T-helper 17 cell (primary cell): ENCODE data around the gene MSI2. TPM values are rescaled to one million over a fixed set of nuclear protein-coding genes. Genes with fewer than 3 reads are reported as not detected.

ENCODE experiments used
- ATAC-seq: fragments of 150-1000 bp; cut with Tn5 transposase; 2 replicates; pipeline ENCODE4 v1.10.0; 2021; ENCODE audit warnings: mild to moderate bottlenecking, moderate library complexity
- DNase-seq, 3 donors: peaks; one replicate each; pipeline versions ENCODE4 v3.0.0 to v3.0.0-alpha.2; 2020 to 2021
- H3K9me3 ChIP-seq: one replicate; pipeline ENCODE4 v1.7.0; 2013; ENCODE audit warnings: low read length, mild to moderate bottlenecking; ENCODE audit not compliant: control insufficient read depth, poor library complexity, severe bottlenecking
- H3K27ac Mint-ChIP-seq: one replicate; pipeline ENCODE4 v1.8.0; 2022; ENCODE audit warnings: mild to moderate bottlenecking, moderate library complexity, mixed read lengths
- H3K27me3 Mint-ChIP-seq: one replicate; pipeline ENCODE4 v1.8.0; 2022; ENCODE audit warnings: mixed read lengths
- H3K36me3 Mint-ChIP-seq: one replicate; pipeline ENCODE4 v1.8.0; 2022; ENCODE audit warnings: low read depth, mixed read lengths
- H3K4me1 Mint-ChIP-seq: one replicate; pipeline ENCODE4 v1.8.0; 2022; ENCODE audit warnings: mild to moderate bottlenecking, mixed read lengths
- H3K4me3 Mint-ChIP-seq: one replicate; pipeline ENCODE4 v1.8.0; 2022; ENCODE audit warnings: mild to moderate bottlenecking, moderate library complexity, mixed read lengths
- total RNA-seq, 4 donors: library from RNA in 2 of 4; stranded (reverse) in 2 of 4; gene quantifications; one replicate each; pipeline ENCODE4 v1.2.3 and lab custom pipeline; 2022 to 2026

Gene MSI2
- total RNA-seq, 2 donors from 2014 or later, result 148 to 151 TPM

GRCh38 chr17:57632294-57632693 is 376.0 kb downstream of the MSI2 start:
- H3K36me3 Mint-ChIP-seq, result peaks cover 18% of the 10 kb centered on the region
- ATAC-seq, result no peak
- peak overlapping the region; percentile 77 for H3K27ac Mint-ChIP-seq

GRCh38 chr17:57633236-57633635 is 376.9 kb downstream of the MSI2 start:
- ATAC-seq (no peak), DNase-seq (no peak)
- H3K27ac Mint-ChIP-seq, result no peak overlapping the region
- H3K4me3 Mint-ChIP-seq, result no peak overlapping the region
- peaks cover 14% of the 10 kb centered on the region for H3K36me3 Mint-ChIP-seq
- H3K4me1 Mint-ChIP-seq, result peaks cover 7% of the 10 kb centered on the region
- no peaks in the 10 kb centered on the region for H3K9me3 ChIP-seq
- H3K27me3 Mint-ChIP-seq, result no peaks in the 10 kb centered on the region

More at GRCh38 chr17:57632294-57632693, 376.0 kb downstream of the MSI2 start:
- H3K27me3 Mint-ChIP-seq, result no peaks in the 10 kb centered on the region
- no peak overlapping the region for H3K4me3 Mint-ChIP-seq
- H3K9me3 ChIP-seq, result no peaks in the 10 kb centered on the region
- DNase-seq, result no peak
- H3K4me1 Mint-ChIP-seq, result peaks cover 7% of the 10 kb centered on the region

- H3K9me3 ChIP-seq, result no peaks in the 10 kb centered on the region
- DNase-seq (no peak), ATAC-seq (no peak)
- Mint-ChIP-seq H3K4me1 (peaks cover 7% of the 10 kb centered on the region), H3K27me3 (no peaks in the 10 kb centered on the region), H3K36me3 (peaks cover 12% of the 10 kb centered on the region), H3K4me3 (no peak overlapping the region), H3K27ac (peak overlapping the region; percentile 67)
Measured at GRCh38 chr17:57634713-57635465, 378.6 kb downstream of the MSI2 start.

GRCh38 chr17:57636274-57636673 is 380.0 kb downstream of the MSI2 start:
- H3K9me3 ChIP-seq, result no peaks in the 10 kb centered on the region
- no peak overlapping the region for H3K4me3 Mint-ChIP-seq
- H3K4me1 Mint-ChIP-seq, result peaks cover 13% of the 10 kb centered on the region
- peak overlapping the region; percentile 59 for H3K27ac Mint-ChIP-seq
- ATAC-seq, result no peak
- no peaks in the 10 kb centered on the region for H3K27me3 Mint-ChIP-seq
- H3K36me3 Mint-ChIP-seq, result peaks cover 14% of the 10 kb centered on the region
- DNase-seq, result no peak

- Mint-ChIP-seq H3K4me3 (peak overlapping the region; percentile 59), H3K36me3 (peaks cover 9% of the 10 kb centered on the region), H3K27me3 (no peaks in the 10 kb centered on the region), H3K27ac (peak overlapping the region; percentile 82), H3K4me1 (peaks cover 13% of the 10 kb centered on the region)
- no peaks in the 10 kb centered on the region for H3K9me3 ChIP-seq
- ATAC-seq, result peak; percentile 28
- DNase-seq, result no peak
Measured at GRCh38 chr17:57636985-57637665, 380.8 kb downstream of the MSI2 start.

- no peak for DNase-seq
- no peaks in the 10 kb centered on the region for H3K9me3 ChIP-seq
- Mint-ChIP-seq H3K36me3 (peaks cover 9% of the 10 kb centered on the region), H3K27ac (peak overlapping the region; percentile 82), H3K4me3 (no peak overlapping the region), H3K4me1 (peaks cover 13% of the 10 kb centered on the region), H3K27me3 (no peaks in the 10 kb centered on the region)
- no peak for ATAC-seq
Measured at GRCh38 chr17:57637666-57638010, 381.3 kb downstream of the MSI2 start.

GRCh38 chr17:57638284-57638683 is 382.0 kb downstream of the MSI2 start:
- no peak for DNase-seq
- H3K36me3 Mint-ChIP-seq, result peaks cover 9% of the 10 kb centered on the region
- ATAC-seq, result no peak
- H3K27me3 Mint-ChIP-seq, result no peaks in the 10 kb centered on the region
- H3K4me3 Mint-ChIP-seq, result no peak overlapping the region
- no peak overlapping the region for H3K27ac Mint-ChIP-seq
- peaks cover 13% of the 10 kb centered on the region for H3K4me1 Mint-ChIP-seq
- H3K9me3 ChIP-seq, result no peaks in the 10 kb centered on the region

- Mint-ChIP-seq H3K27ac (no peak overlapping the region), H3K4me1 (peaks cover 15% of the 10 kb centered on the region), H3K27me3 (no peaks in the 10 kb centered on the region), H3K36me3 (peaks cover 6% of the 10 kb centered on the region), H3K4me3 (no peak overlapping the region)
- H3K9me3 ChIP-seq, result no peaks in the 10 kb centered on the region
- DNase-seq, result no peak
- ATAC-seq, result no peak
Measured at GRCh38 chr17:57639381-57639780, 383.1 kb downstream of the MSI2 start.

- no peak overlapping the region for H3K4me3 Mint-ChIP-seq
- DNase-seq, result no peak
- H3K27me3 Mint-ChIP-seq, result no peaks in the 10 kb centered on the region
- peaks cover 5% of the 10 kb centered on the region for H3K36me3 Mint-ChIP-seq
- ATAC-seq, result no peak
- H3K4me1 Mint-ChIP-seq, result peaks cover 15% of the 10 kb centered on the region
- no peak overlapping the region for H3K27ac Mint-ChIP-seq
- no peaks in the 10 kb centered on the region for H3K9me3 ChIP-seq
Measured at GRCh38 chr17:57640079-57640478, 383.8 kb downstream of the MSI2 start.

- Mint-ChIP-seq H3K27me3 (no peaks in the 10 kb centered on the region), H3K36me3 (peaks cover 3% of the 10 kb centered on the region), H3K27ac (no peak overlapping the region), H3K4me1 (peaks cover 16% of the 10 kb centered on the region), H3K4me3 (no peak overlapping the region)
- DNase-seq (no peak), ATAC-seq (no peak)
- no peaks in the 10 kb centered on the region for H3K9me3 ChIP-seq
Measured at GRCh38 chr17:57641761-57642160, 385.4 kb downstream of the MSI2 start.

GRCh38 chr17:57643062-57643461 is 386.7 kb downstream of the MSI2 start:
- H3K27ac Mint-ChIP-seq, result no peak overlapping the region
- H3K4me3 Mint-ChIP-seq, result no peak overlapping the region
- no peaks in the 10 kb centered on the region for H3K9me3 ChIP-seq
- ATAC-seq, result no peak
- peaks cover 3% of the 10 kb centered on the region for H3K36me3 Mint-ChIP-seq
- DNase-seq, result no peak
- peaks cover 13% of the 10 kb centered on the region for H3K4me1 Mint-ChIP-seq
- H3K27me3 Mint-ChIP-seq, result no peaks in the 10 kb centered on the region

GRCh38 chr17:57644326-57644725 is 388.0 kb downstream of the MSI2 start:
- Mint-ChIP-seq H3K36me3 (peaks cover 3% of the 10 kb centered on the region), H3K27me3 (no peaks in the 10 kb centered on the region), H3K4me1 (peaks cover 13% of the 10 kb centered on the region), H3K27ac (peak overlapping the region; percentile 67), H3K4me3 (no peak overlapping the region)
- ATAC-seq, result no peak
- DNase-seq, result no peak
- no peaks in the 10 kb centered on the region for H3K9me3 ChIP-seq

GRCh38 chr17:57645950-57646665 is 389.8 kb downstream of the MSI2 start:
- Mint-ChIP-seq H3K4me3 (no peak overlapping the region), H3K36me3 (peaks cover 6% of the 10 kb centered on the region), H3K4me1 (peaks cover 7% of the 10 kb centered on the region), H3K27me3 (no peaks in the 10 kb centered on the region), H3K27ac (no peak overlapping the region)
- ATAC-seq, result no peak
- no peaks in the 10 kb centered on the region for H3K9me3 ChIP-seq
- no peak for DNase-seq
